Thyroid gland (tissue), 4 donors: ENCODE measurements around the gene CYBC1. TPM values are rescaled to one million over a fixed set of nuclear protein-coding genes. Genes with fewer than 3 reads are reported as not detected.

Experiments
- DNase-seq, 2 donors: peaks; one replicate each; pipeline ENCODE4 v3.0.0-alpha.2; 2019
- H3K27ac ChIP-seq, 3 donors: fragments of 200-600 bp; sonication (generic); 1 replicate in 2 of 3; 2 replicates in 1 of 3; pipeline ENCODE4 v1.5.1; 2016 to 2019; ENCODE audit warnings: mild to moderate bottlenecking in 1 of 3, moderate library complexity in 1 of 3
- H3K27me3 ChIP-seq: fragments of 200-600 bp; sonication (generic); one replicate; pipeline ENCODE4 v1.5.1; 2019
- H3K36me3 ChIP-seq, 2 donors: fragments of 200-600 bp; sonication (generic); one replicate each; pipeline ENCODE4 v1.5.1; 2016 to 2019
- H3K4me1 ChIP-seq, 2 donors: fragments of 200-600 bp; sonication (generic); one replicate each; pipeline ENCODE4 v1.5.1; 2017 to 2019
- H3K4me3 ChIP-seq, 3 donors: fragments of 200-600 bp; sonication (generic); replicated peaks in 1 of 3; 1 replicate in 2 of 3; 2 replicates in 1 of 3; pipeline ENCODE4 v1.5.1; 2016; ENCODE audit warnings: mild to moderate bottlenecking in 1 of 3
- H3K9me3 ChIP-seq: fragments of 200-600 bp; sonication (generic); one replicate; pipeline ENCODE4 v1.5.1; 2017
- POLR2A ChIP-seq, 2 donors: fragments of 450-650 bp; IDR thresholded peaks; one replicate each; pipeline ENCODE4 v1.6.1; 2017; ENCODE audit warnings: antibody characterized with exemption in 2 of 2, mild to moderate bottlenecking in 2 of 2, moderate library complexity in 1 of 2
- WGBS, 2 donors: methylation state at CpG; one replicate each; pipeline ENCODE4 v1.1.5; 2017; 5-methylcytosine and 5-hydroxymethylcytosine counted together
- intact Hi-C: fragments of 100-400 bp; cut with DNase I; formaldehyde crosslinking; loops from one replicate; pipeline ENCODE4 v1.15.1; 2023
- total RNA-seq, 4 donors: library from RNA; depleted of rRNA; stranded (reverse); fragments of >200 nt; gene quantifications; one replicate each; pipeline ENCODE4 v1.2.3, GENCODE V29; 2016
- TF ChIP-seq, protein P1 (sequence below), 6 experiments: fragments of 200-600 bp in 3 of 6; fragments of 450-650 bp in 3 of 6; sonication (generic) in 3 of 6; IDR thresholded peaks; one replicate each; pipeline ENCODE4 v1.5.1; 2016 to 2019; ENCODE audit warnings: antibody characterized with exemption in 6 of 6, mild to moderate bottlenecking in 2 of 6, inconsistent platforms in 1 of 6, moderate library complexity in 1 of 6

Gene CYBC1
- total RNA-seq, 4 donors from 2014 or later: 51.2 to 66.6 (median 53.6) TPM

DNA sequence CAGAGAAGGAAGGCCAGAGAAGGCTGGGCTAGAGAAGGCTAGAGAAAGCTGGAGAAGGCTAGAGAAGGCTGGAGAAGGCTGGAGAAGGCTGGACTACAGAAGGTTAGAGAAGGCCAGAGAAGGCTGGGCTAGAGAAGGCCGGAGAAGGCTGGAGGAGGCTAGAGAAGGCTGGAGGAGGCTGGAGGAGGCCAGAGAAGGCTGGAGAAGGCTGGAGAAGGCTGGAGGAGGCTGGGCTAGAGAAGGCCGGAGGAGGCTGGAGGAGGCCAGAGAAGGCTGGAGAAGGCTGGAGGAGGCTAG, 25.7 kb downstream of the CYBC1 start:
- Histone ChIP-seq H3K9me3 (no peaks in the 10 kb centered on the region), H3K27me3 (no peaks in the 10 kb centered on the region), H3K4me1 (no peaks in the 10 kb centered on the region), H3K27ac (no peak overlapping the region), H3K4me3 (no peak overlapping the region), H3K36me3 (no peaks in the 10 kb centered on the region)
- 87 to 90% methylated on average over 2 of the region's 2 CpGs for WGBS, 2 donors
- no peak for DNase-seq
- TF ChIP-seq POLR2A (IDR thresholded peaks at IDR 0.05): no peak
- TF ChIP-seq, protein P1, sequence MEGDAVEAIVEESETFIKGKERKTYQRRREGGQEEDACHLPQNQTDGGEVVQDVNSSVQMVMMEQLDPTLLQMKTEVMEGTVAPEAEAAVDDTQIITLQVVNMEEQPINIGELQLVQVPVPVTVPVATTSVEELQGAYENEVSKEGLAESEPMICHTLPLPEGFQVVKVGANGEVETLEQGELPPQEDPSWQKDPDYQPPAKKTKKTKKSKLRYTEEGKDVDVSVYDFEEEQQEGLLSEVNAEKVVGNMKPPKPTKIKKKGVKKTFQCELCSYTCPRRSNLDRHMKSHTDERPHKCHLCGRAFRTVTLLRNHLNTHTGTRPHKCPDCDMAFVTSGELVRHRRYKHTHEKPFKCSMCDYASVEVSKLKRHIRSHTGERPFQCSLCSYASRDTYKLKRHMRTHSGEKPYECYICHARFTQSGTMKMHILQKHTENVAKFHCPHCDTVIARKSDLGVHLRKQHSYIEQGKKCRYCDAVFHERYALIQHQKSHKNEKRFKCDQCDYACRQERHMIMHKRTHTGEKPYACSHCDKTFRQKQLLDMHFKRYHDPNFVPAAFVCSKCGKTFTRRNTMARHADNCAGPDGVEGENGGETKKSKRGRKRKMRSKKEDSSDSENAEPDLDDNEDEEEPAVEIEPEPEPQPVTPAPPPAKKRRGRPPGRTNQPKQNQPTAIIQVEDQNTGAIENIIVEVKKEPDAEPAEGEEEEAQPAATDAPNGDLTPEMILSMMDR (IDR thresholded peaks at IDR 0.05): peak in 1 of 6 experiments; percentile 2
- intact Hi-C loops: no loop called here

DNA sequence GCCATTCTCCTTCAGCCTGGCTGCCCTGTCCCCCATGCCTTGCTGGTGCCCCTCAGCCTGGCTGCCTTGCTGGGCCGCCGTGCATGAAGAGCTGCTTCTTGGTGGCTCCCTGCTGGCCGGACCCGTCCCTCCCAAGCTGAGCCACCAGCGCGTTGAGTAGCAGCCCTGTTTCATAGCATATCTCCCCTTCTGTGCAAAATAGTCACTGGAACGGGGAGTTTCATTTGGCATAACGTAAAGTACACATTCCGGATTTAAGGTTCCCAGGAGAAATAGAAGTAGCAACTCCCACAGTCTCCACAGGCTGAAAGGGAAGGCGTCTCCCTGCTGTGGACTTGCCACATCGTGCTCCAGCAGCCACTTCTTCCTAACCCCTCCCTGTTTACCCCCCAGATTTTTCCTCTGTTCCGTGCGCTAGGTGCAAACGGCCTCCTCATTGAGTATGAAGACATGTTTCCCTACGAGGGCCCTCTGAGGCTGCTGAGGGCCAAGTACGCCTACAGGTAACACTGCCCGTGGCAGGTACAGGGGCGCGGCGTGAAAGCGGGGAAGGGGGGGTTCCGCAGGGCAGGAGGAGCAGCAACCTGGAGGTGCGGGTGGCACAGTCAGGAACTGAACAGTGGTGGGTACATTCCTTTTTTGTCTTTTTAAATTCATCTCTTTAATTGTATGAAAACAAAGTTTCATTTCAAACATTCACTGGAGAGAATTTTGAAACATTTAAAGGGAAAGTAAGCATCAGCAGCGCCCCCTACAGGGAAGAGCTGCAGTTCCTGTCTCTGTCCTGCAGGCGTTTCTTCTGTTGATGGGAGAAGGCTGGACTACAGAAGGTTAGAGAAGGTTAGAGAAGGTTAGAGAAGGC, 26.3 kb downstream of the CYBC1 start:
- H3K27ac ChIP-seq: no peak overlapping the region
- H3K36me3 ChIP-seq: no peaks in the 10 kb centered on the region
- DNase-seq: peak; percentile 42 to 58
- H3K27me3 ChIP-seq: no peaks in the 10 kb centered on the region
- no peak overlapping the region for H3K4me3 ChIP-seq
- H3K4me1 ChIP-seq: peaks cover under 1 to 3% of the 10 kb centered on the region in 2 donors
- 79 to 85% methylated on average over 25 of the region's 25 CpGs for WGBS, 2 donors
- H3K9me3 ChIP-seq: no peaks in the 10 kb centered on the region
- TF ChIP-seq, protein P1 (IDR thresholded peaks at IDR 0.05): peak; percentile 26 to 63 (median 57)
- no peak for TF ChIP-seq POLR2A (IDR thresholded peaks at IDR 0.05)
- intact Hi-C loops: no loop called here

DNA sequence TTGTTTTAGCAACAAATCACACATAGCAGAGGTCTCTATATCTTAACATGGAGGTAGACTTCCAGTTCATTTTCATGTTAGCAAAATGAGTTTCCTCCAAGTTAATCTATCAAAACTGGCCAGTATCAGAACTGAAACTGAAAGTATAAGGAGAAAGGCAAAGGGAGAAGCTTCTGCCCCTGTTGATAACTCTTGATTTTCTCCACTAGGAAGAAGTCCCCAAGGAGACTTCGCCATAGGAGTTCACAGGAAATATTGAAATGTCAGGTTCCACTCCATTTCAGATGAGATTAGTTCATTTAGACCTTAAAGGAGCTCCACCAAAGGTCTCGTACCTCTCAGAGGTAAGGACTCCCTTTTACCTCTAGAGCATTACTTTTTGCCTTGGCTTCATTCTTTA, 31.0 kb downstream of the CYBC1 start:
- no peaks in the 10 kb centered on the region for H3K9me3 ChIP-seq
- no peak overlapping the region for H3K4me3 ChIP-seq
- no peaks in the 10 kb centered on the region for H3K36me3 ChIP-seq
- H3K4me1 ChIP-seq: peaks cover 10 to 17% of the 10 kb centered on the region in 2 donors
- no peaks in the 10 kb centered on the region for H3K27me3 ChIP-seq
- no peak for DNase-seq
- H3K27ac ChIP-seq: no peak overlapping the region
- intact Hi-C loops: loop anchor here (10.0 kb wide), 1 partner anchor 75 kb away; no protein-coding TSS in a partner anchor
- TF ChIP-seq POLR2A (IDR thresholded peaks at IDR 0.05): no peak
- TF ChIP-seq, protein P1 (IDR thresholded peaks at IDR 0.05): no peak
- WGBS, 2 donors: 87 to 91% methylated on average over 2 of the region's 2 CpGs

DNA sequence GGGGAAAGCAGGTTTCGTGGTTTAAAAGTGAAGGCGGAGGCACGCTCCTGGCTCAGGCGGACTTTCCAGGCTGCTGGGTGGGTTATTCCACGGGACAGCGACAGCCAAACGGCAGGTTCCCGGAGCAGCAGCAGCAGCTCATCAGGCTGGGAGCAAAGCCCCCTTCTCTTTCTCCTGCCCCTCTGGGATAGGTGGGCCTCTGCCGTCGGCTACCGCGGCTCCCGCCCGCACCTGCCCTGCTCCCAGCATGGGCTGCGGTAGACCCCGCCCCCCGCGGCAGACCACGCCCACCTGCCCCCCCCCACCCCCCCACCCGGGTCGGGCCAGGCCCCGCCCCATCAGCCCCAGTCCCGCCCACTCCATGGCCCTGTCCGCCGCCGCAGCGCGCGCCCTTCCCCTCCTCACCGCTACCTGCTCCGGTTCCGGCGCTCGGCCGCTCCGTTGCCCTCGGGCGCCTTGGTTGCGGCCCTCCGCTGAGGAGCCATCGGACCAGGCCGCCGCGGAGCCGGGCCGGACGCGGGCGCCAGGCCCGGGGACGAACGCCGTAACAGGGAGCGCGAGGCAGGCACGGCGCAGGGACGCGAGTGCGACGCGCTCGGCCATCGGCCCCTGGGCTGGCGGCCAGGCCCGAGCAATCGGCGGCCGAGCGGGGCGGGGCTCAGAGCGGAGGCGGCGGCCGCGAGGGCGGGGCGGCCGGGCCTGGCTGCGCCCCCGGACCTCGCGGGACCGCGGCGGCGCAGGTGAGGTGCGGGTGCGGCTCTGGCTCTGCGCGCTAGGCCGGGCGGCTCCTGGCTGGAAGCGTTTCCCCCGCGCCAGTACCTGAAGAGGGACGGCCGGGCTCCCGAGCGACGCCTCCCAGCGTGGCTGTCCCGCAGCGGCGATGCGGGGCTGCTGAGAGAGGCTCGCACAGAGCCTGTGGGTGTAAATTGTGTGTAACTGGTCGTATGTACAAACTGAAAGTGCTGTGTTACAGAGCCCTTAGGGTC, 32.3 kb downstream of the CYBC1 start, which contains the start of the genes HEXD and OGFOD3:
HEXD (plus strand) TSS at position 347 of the 986 bp plus-strand sequence. CDS start 1,453 bp downstream, outside the sequence.
OGFOD3 (minus strand) TSS at position 586 of the 986 bp plus-strand sequence; CDS start at position 485, 101 bp downstream.
- Histone ChIP-seq H3K4me1 (peaks cover 12 to 17% of the 10 kb centered on the region in 2 donors), H3K27me3 (no peaks in the 10 kb centered on the region), H3K4me3 (peak within 1 kb of the TSS; percentile 53 to 95 (median 71)), H3K27ac (peak within 1 kb of the TSS; percentile 55 to 95 (median 90)), H3K9me3 (no peaks in the 10 kb centered on the region), H3K36me3 (no peaks in the 10 kb centered on the region)
- DNase-seq: peak; percentile 85
- intact Hi-C loops: loop anchor here (10.0 kb wide), 1 partner anchor 77 kb away; no protein-coding TSS in a partner anchor
- TF ChIP-seq, protein P1 (IDR thresholded peaks at IDR 0.05): peak in 2 of 6 experiments; percentile 39 to 41
- TF ChIP-seq POLR2A (IDR thresholded peaks at IDR 0.05): peak; percentile 27 to 78
- WGBS, 2 donors: 2 to 11% methylated on average over 17 to 22 of the region's 108 CpGs
